ENCODE measurements around the gene RAP2B.

DNA sequence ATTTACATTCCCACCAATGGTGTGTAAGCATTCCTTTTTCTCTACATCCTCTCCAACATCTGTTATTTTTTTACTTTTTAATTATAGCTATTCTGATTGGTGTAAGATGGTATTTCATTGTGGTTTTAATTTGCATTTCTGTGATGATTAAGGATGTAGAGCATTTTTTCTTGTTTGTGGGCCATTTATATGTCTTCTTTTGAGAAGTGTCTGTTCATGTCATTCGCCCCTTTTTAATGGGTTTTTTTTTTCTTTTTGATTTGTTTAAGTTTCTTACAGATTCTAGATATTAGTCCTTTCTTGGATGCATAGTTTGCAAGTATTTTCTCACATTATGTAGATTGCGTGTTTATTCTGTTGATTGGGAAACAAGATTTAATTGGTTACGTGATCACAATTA lies 14.2 kb downstream of the RAP2B start:
- TF ChIP-seq, protein P1, sequence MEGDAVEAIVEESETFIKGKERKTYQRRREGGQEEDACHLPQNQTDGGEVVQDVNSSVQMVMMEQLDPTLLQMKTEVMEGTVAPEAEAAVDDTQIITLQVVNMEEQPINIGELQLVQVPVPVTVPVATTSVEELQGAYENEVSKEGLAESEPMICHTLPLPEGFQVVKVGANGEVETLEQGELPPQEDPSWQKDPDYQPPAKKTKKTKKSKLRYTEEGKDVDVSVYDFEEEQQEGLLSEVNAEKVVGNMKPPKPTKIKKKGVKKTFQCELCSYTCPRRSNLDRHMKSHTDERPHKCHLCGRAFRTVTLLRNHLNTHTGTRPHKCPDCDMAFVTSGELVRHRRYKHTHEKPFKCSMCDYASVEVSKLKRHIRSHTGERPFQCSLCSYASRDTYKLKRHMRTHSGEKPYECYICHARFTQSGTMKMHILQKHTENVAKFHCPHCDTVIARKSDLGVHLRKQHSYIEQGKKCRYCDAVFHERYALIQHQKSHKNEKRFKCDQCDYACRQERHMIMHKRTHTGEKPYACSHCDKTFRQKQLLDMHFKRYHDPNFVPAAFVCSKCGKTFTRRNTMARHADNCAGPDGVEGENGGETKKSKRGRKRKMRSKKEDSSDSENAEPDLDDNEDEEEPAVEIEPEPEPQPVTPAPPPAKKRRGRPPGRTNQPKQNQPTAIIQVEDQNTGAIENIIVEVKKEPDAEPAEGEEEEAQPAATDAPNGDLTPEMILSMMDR (IDR thresholded peaks at IDR 0.05): no peak
- TF ChIP-seq POLR2A (IDR thresholded peaks at IDR 0.05): no peak

Measured in Peyer's patch (tissue), 4 donors.